ENCODE results near the gene GH2.
"Not testable (repeated sequence)": the region's sequence is repeated elsewhere in the genome, so short reads cannot be mapped to it uniquely, and the experiment has no call there.

GH2 gene

GRCh38 chr17:63910096-63910495 is 28.4 kb upstream of the GH2 start:
- DNase-seq, result no peak

GRCh38 chr17:63909586-63909985 is 27.8 kb upstream of the GH2 start:
- not testable (repeated sequence) for DNase-seq

- DNase-seq, result not testable (repeated sequence)
Observed at GRCh38 chr17:63907161-63907778, 25.5 kb upstream of the GH2 start.

GRCh38 chr17:63904796-63905195 is 23.1 kb upstream of the GH2 start:
- DNase-seq, result not testable (repeated sequence)

GRCh38 chr17:63903787-63904201 is 22.1 kb upstream of the GH2 start:
- DNase-seq, result not testable (repeated sequence)

- not testable (repeated sequence) for DNase-seq
Observed at GRCh38 chr17:63901971-63902370, 20.2 kb upstream of the GH2 start.

- not testable (repeated sequence) for DNase-seq
Observed at GRCh38 chr17:63898899-63899798, 17.4 kb upstream of the GH2 start.

GRCh38 chr17:63896524-63897354 is 15.0 kb upstream of the GH2 start, which contains the start of gene CSH1:
Gene CSH1, minus strand, starts transcription at chr17:63896574. Its CDS starts 63 bp downstream, at chr17:63896511.
- DNase-seq, result not testable (repeated sequence)

- DNase-seq, result not testable (repeated sequence)
Observed at GRCh38 chr17:63894821-63895220, 13.1 kb upstream of the GH2 start.

- not testable (repeated sequence) for DNase-seq
Observed at GRCh38 chr17:63894021-63894420, 12.3 kb upstream of the GH2 start.

- not testable (repeated sequence) for DNase-seq
Observed at GRCh38 chr17:63892316-63893037, 10.7 kb upstream of the GH2 start.

- not testable (repeated sequence) for DNase-seq
Observed at GRCh38 chr17:63889026-63889848, 7.5 kb upstream of the GH2 start.

- DNase-seq, result not testable (repeated sequence)
Observed at GRCh38 chr17:63885119-63885518, 3.4 kb upstream of the GH2 start.

- not testable (repeated sequence) for DNase-seq
Observed at GRCh38 chr17:63882626-63883126, 932 bp upstream of the GH2 start.

GRCh38 chr17:63881337-63881736 is 407 bp downstream of the GH2 start:
- DNase-seq, result not testable (repeated sequence)

- DNase-seq, result no peak
Observed at GRCh38 chr17:63880706-63881105, 1.0 kb downstream of the GH2 start.

GRCh38 chr17:63878413-63878812 is 3.3 kb downstream of the GH2 start:
- DNase-seq, result not testable (repeated sequence)

GRCh38 chr17:63874693-63875092 is 7.1 kb downstream of the GH2 start:
- DNase-seq, result not testable (repeated sequence)

GRCh38 chr17:63874061-63874626 is 7.6 kb downstream of the GH2 start:
- DNase-seq, result not testable (repeated sequence)

GRCh38 chr17:63873577-63873976 is 8.2 kb downstream of the GH2 start, which contains the start of gene CSH2:
Gene CSH2, minus strand, starts transcription at chr17:63873677. Its CDS starts 63 bp downstream, at chr17:63873614.
- DNase-seq, result not testable (repeated sequence)
